Loucy (cell line): Measurements from ENCODE around the gene BTBD9.

Experiments
- H2AFZ ChIP-seq: fragments of 200-600 bp; sonication (generic); 2 replicates; pipeline ENCODE4 v1.6.0; 2016; ENCODE audit warnings: antibody characterized with exemption, mild to moderate bottlenecking, low read length, moderate library complexity
- H3F3A ChIP-seq: fragments of 200-600 bp; 2 replicates; pipeline ENCODE4 v1.6.0; 2016; ENCODE audit warnings: antibody characterized with exemption, low read depth, mild to moderate bottlenecking
- H3K27me3 ChIP-seq: fragments of 200-600 bp; sonication (generic); 2 replicates; pipeline ENCODE4 v1.6.1; 2014; ENCODE audit warnings: low read length, mild to moderate bottlenecking; ENCODE audit not compliant: insufficient read depth, poor library complexity, severe bottlenecking
- H3K36me3 ChIP-seq: fragments of 200-600 bp; sonication (generic); 2 replicates; pipeline ENCODE4 v1.6.1; 2016; ENCODE audit warnings: low read length; ENCODE audit not compliant: insufficient read depth
- H3K4me1 ChIP-seq: fragments of 200-600 bp; sonication (generic); 2 replicates; pipeline ENCODE4 v1.5.1; 2014; ENCODE audit warnings: low read length, mild to moderate bottlenecking; ENCODE audit not compliant: insufficient read depth, poor library complexity, severe bottlenecking
- H3K4me2 ChIP-seq: fragments of 200-600 bp; sonication (generic); 2 replicates; pipeline ENCODE4 v1.6.0; 2014; ENCODE audit warnings: antibody characterized with exemption, low read length, low read depth, mild to moderate bottlenecking; ENCODE audit not compliant: poor library complexity, severe bottlenecking
- H3K4me3 ChIP-seq: fragments of 200-600 bp; sonication (generic); 2 replicates; pipeline ENCODE4 v1.5.1; 2014; ENCODE audit warnings: low read length, mild to moderate bottlenecking, mixed read lengths; ENCODE audit not compliant: poor library complexity, severe bottlenecking
- H3K79me2 ChIP-seq: fragments of 200-600 bp; sonication (generic); 2 replicates; pipeline ENCODE4 v1.6.1; 2014; ENCODE audit warnings: low read length; ENCODE audit not compliant: insufficient read depth
- H3K9ac ChIP-seq: fragments of 200-600 bp; sonication (generic); 2 replicates; pipeline ENCODE4 v1.6.0; 2014; ENCODE audit warnings: mild to moderate bottlenecking, low read depth, low read length, moderate library complexity; ENCODE audit not compliant: poor library complexity, severe bottlenecking
- H3K9me2 ChIP-seq: fragments of 200-600 bp; sonication (generic); replicated peaks from 2 replicates; pipeline ENCODE4 v1.6.1; 2016; ENCODE audit warnings: low read depth, low read length, mixed read lengths
- H3K9me3 ChIP-seq: fragments of 200-600 bp; sonication (generic); 2 replicates; pipeline ENCODE4 v1.6.1; 2014; ENCODE audit warnings: mild to moderate bottlenecking, antibody characterized with exemption, low read length, low read depth; ENCODE audit not compliant: insufficient read depth
- H4K20me1 ChIP-seq: fragments of 200-600 bp; sonication (generic); 2 replicates; pipeline ENCODE4 v1.6.0; 2014; ENCODE audit warnings: antibody characterized with exemption, low read length, mild to moderate bottlenecking; ENCODE audit not compliant: insufficient read depth, poor library complexity, severe bottlenecking
- CTCF ChIP-seq: fragments of 200-600 bp; sonication (generic); conservative IDR thresholded peaks from 2 replicates; pipeline ENCODE4 v1.5.1; 2014; ENCODE audit warnings: mild to moderate bottlenecking, antibody characterized with exemption, low read length
- EZH2phosphoT487 ChIP-seq: fragments of 200-600 bp; IDR thresholded peaks from 2 replicates; pipeline ENCODE4 v1.6.1; 2018; ENCODE audit warnings: antibody characterized with exemption, mild to moderate bottlenecking, moderate library complexity, borderline replicate concordance

The BTBD9 gene

GRCh38 chr6:38572186-38572813 lies 67.4 kb downstream of the BTBD9 start:
- peak overlapping the region; percentile 52 for H3K4me3 ChIP-seq
- no peaks in the 10 kb centered on the region for H4K20me1 ChIP-seq
- H3K9me3 ChIP-seq, result no peaks in the 10 kb centered on the region
- no peaks in the 10 kb centered on the region for H3K79me2 ChIP-seq
- peak overlapping the region; percentile 52; the same call in 1 of the 2 replicates for H2AFZ ChIP-seq
- TF ChIP-seq CTCF, result no peak
- no peak for TF ChIP-seq EZH2phosphoT487
- H3F3A ChIP-seq, result no peaks in the 10 kb centered on the region
- peak overlapping the region; percentile 1 for H3K9ac ChIP-seq
- no peaks in the 10 kb centered on the region for H3K27me3 ChIP-seq
- peaks cover 11% of the 10 kb centered on the region for H3K4me1 ChIP-seq
- peak overlapping the region; percentile 66 for H3K4me2 ChIP-seq
- no peaks in the 10 kb centered on the region for H3K36me3 ChIP-seq
- H3K9me2 ChIP-seq, result no peaks in the 10 kb centered on the region

GRCh38 chr6:38571721-38572120 lies 68.0 kb downstream of the BTBD9 start:
- Histone ChIP-seq H3K27me3 (no peaks in the 10 kb centered on the region), H3K4me2 (peak overlapping the region; percentile 66), H3K36me3 (no peaks in the 10 kb centered on the region)

GRCh38 chr6:38570750-38571149 lies 69.0 kb downstream of the BTBD9 start:
- TF ChIP-seq CTCF (peak; percentile 80), EZH2phosphoT487 (no peak)
- Histone ChIP-seq H3K36me3 (no peaks in the 10 kb centered on the region), H3K4me3 (no peak overlapping the region), H3K4me2 (no peak overlapping the region), H4K20me1 (no peaks in the 10 kb centered on the region), H3K27me3 (no peaks in the 10 kb centered on the region), H3K9me3 (no peaks in the 10 kb centered on the region), H3K79me2 (no peaks in the 10 kb centered on the region), H2AFZ (no peak overlapping the region), H3K9ac (no peak overlapping the region), H3K4me1 (peaks cover 11% of the 10 kb centered on the region), H3K9me2 (no peaks in the 10 kb centered on the region), H3F3A (no peaks in the 10 kb centered on the region)

More at GRCh38 chr6:38571721-38572120, 68.0 kb downstream of the BTBD9 start:
- no peak for TF ChIP-seq CTCF
- no peak for TF ChIP-seq EZH2phosphoT487
- H3K4me3 ChIP-seq, result peak overlapping the region; percentile 52
- H3K79me2 ChIP-seq, result no peaks in the 10 kb centered on the region
- 0 out of 2 replicates have a peak overlapping the region, but pooled peaks have one; percentile 29 for H2AFZ ChIP-seq
- no peaks in the 10 kb centered on the region for H3K9me2 ChIP-seq
- H3K9me3 ChIP-seq, result no peaks in the 10 kb centered on the region
- H4K20me1 ChIP-seq, result no peaks in the 10 kb centered on the region
- peaks cover 11% of the 10 kb centered on the region for H3K4me1 ChIP-seq
- no peaks in the 10 kb centered on the region for H3F3A ChIP-seq
- H3K9ac ChIP-seq, result peak overlapping the region; percentile 1
